H1 (cell line): Measurements from ENCODE around the gene CAMK2N2. TPM values are rescaled to one million over a fixed set of nuclear protein-coding genes. Genes with fewer than 3 reads are reported as not detected.

Experiments used
- CTCF ChIA-PET: fragments of 300-600 bp; sonication (Branson Sonifier 250); formaldehyde crosslinking; loops from one replicate; lab custom pipeline; 2021; ENCODE audit not compliant: partially characterized antibody; lab: Charles Lee
- POLR2A ChIA-PET: fragments of 300-600 bp; sonication (Branson Sonifier 250); formaldehyde crosslinking; loops from one replicate; lab custom pipeline; 2021; ENCODE audit warnings: inconsistent platforms; ENCODE audit not compliant: partially characterized antibody; lab: Charles Lee
- DNase-seq, 2 experiments: peaks; one replicate each; pipeline versions ENCODE4 v3.0.0 to v3.0.0-alpha.2; 2010 to 2022; ENCODE audit warnings: low spot score in 2 of 2, low read depth in 1 of 2, mixed read lengths in 1 of 2
- FAIRE-seq: peaks from 2 replicates; lab custom pipeline; 2011; peaks lifted over from hg19 to GRCh38; lab: Jason Lieb, UNC
- H2AFZ ChIP-seq: 2 replicates; pipeline ENCODE4 v1.8.1; 2012; ENCODE audit warnings: low read length, inconsistent platforms
- H2AK5ac ChIP-seq: 2 replicates; pipeline ENCODE4 v1.6.1; 2013; ENCODE audit warnings: low read depth, low read length
- H2BK120ac ChIP-seq: replicated peaks from 2 replicates; pipeline ENCODE3; 2013; ENCODE audit warnings: low read depth, low read length, inconsistent platforms
- H2BK12ac ChIP-seq: 2 replicates; pipeline ENCODE4 v1.6.1; 2013; ENCODE audit warnings: low read depth, low read length
- H2BK15ac ChIP-seq: 2 replicates; pipeline ENCODE4 v1.6.1; 2013; ENCODE audit warnings: low read length
- H2BK20ac ChIP-seq: 2 replicates; pipeline ENCODE4 v1.6.1; 2013; ENCODE audit warnings: low read length
- H2BK5ac ChIP-seq: 2 replicates; pipeline ENCODE4 v1.6.1; 2013; ENCODE audit warnings: low read depth, low read length
- H3K14ac ChIP-seq: 2 replicates; pipeline ENCODE4 v1.6.1; 2013; ENCODE audit warnings: inconsistent platforms; ENCODE audit not compliant: insufficient read length
- H3K18ac ChIP-seq: 2 replicates; pipeline ENCODE4 v1.6.1; 2013; ENCODE audit warnings: low read length; ENCODE audit errors: extremely low read depth
- H3K23ac ChIP-seq: 2 replicates; pipeline ENCODE4 v1.6.1; 2013; ENCODE audit warnings: inconsistent platforms; ENCODE audit not compliant: insufficient read length
- H3K23me2 ChIP-seq: 2 replicates; pipeline ENCODE4 v1.6.1; 2013; ENCODE audit warnings: low read depth, low read length
- H3K27ac ChIP-seq: 2 replicates; pipeline ENCODE4 v1.6.1; 2011; ENCODE audit warnings: low read depth, low read length, inconsistent platforms
- H3K27me3 ChIP-seq, 4 experiments: replicated peaks in 1 of 4; 1 replicate in 1 of 4; 2 replicates in 3 of 4; pipeline versions ENCODE4 v1.6.1 to v1.8.1; 2011 to 2013; ENCODE audit warnings: low read length in 3 of 4, mild to moderate bottlenecking in 3 of 4, inconsistent platforms in 2 of 4, mixed read lengths in 2 of 4, moderate library complexity in 1 of 4; ENCODE audit not compliant: control insufficient read depth in 3 of 4, insufficient read depth in 3 of 4; ENCODE audit errors: extremely low read depth in 1 of 4
- H3K36me3 ChIP-seq, 4 experiments: 2 replicates each; pipeline versions ENCODE4 v1.6.1 to v1.8.1; 2011 to 2013; ENCODE audit warnings: mild to moderate bottlenecking in 4 of 4, low read length in 3 of 4, moderate library complexity in 2 of 4, control low read depth in 1 of 4, inconsistent platforms in 1 of 4; ENCODE audit not compliant: insufficient read depth in 4 of 4, control insufficient read depth in 2 of 4
- H3K4ac ChIP-seq: replicated peaks from 2 replicates; pipeline ENCODE3; 2013; ENCODE audit warnings: low read length, low read depth, mixed read lengths, inconsistent platforms; ENCODE audit not compliant: insufficient read length
- H3K4me1 ChIP-seq, 4 experiments: replicated peaks in 1 of 4; 1 replicate in 1 of 4; 2 replicates in 3 of 4; pipeline versions ENCODE4 v1.6.1 to v1.8.1; 2011 to 2013; ENCODE audit warnings: low read length in 3 of 4, inconsistent platforms in 2 of 4, mixed read lengths in 1 of 4; ENCODE audit not compliant: insufficient read depth in 4 of 4, control insufficient read depth in 3 of 4
- H3K4me2 ChIP-seq, 2 experiments: 2 replicates each; pipeline versions ENCODE4 v1.6.1 to v1.8.1; 2011 to 2013; ENCODE audit warnings: low read depth in 2 of 2, low read length in 2 of 2, control low read depth in 1 of 2, inconsistent platforms in 1 of 2, mild to moderate bottlenecking in 1 of 2; ENCODE audit not compliant: insufficient read depth in 1 of 2
- H3K4me3 ChIP-seq, 4 experiments: fragments of 200-600, 300-600 bp in 1 of 4; sonication (generic), shearing (Covaris generic), sonication (Bioruptor Twin) in 1 of 4; 2 replicates each; pipeline versions ENCODE4 v1.5.1 to v1.8.1; 2011 to 2016; ENCODE audit warnings: low read length in 4 of 4, low read depth in 3 of 4, control low read depth in 2 of 4, inconsistent platforms in 2 of 4, mild to moderate bottlenecking in 2 of 4, mixed read lengths in 1 of 4, moderate library complexity in 1 of 4; ENCODE audit not compliant: insufficient read depth in 2 of 4; ENCODE audit errors: extremely low read depth in 1 of 4
- H3K56ac ChIP-seq: replicated peaks from 2 replicates; pipeline ENCODE3; 2013; ENCODE audit warnings: low read depth, mild to moderate bottlenecking, mixed read lengths, low read length, inconsistent platforms; ENCODE audit not compliant: insufficient read length
- H3K79me1 ChIP-seq: 2 replicates; pipeline ENCODE4 v1.6.1; 2013; ENCODE audit warnings: low read depth, low read length, control low read depth
- H3K79me2 ChIP-seq, 2 experiments: 2 replicates each; pipeline versions ENCODE4 v1.6.1 to v1.8.1; 2012 to 2013; ENCODE audit warnings: low read length in 2 of 2, mild to moderate bottlenecking in 2 of 2, inconsistent platforms in 1 of 2; ENCODE audit not compliant: insufficient read depth in 2 of 2, control insufficient read depth in 1 of 2
- H3K9ac ChIP-seq, 4 experiments: replicated peaks in 1 of 4; 1 replicate in 1 of 4; 2 replicates in 3 of 4; pipeline versions ENCODE4 v1.6.1 to v1.8.1; 2011 to 2013; ENCODE audit warnings: low read depth in 3 of 4, low read length in 3 of 4, control low read depth in 2 of 4, mild to moderate bottlenecking in 2 of 4, moderate library complexity in 2 of 4, inconsistent platforms in 1 of 4; ENCODE audit errors: extremely low read depth in 1 of 4
- H3K9me3 ChIP-seq, 2 experiments: 2 replicates each; pipeline versions ENCODE4 v1.6.1 to v1.8.1; 2012 to 2013; ENCODE audit warnings: mild to moderate bottlenecking in 2 of 2, moderate library complexity in 2 of 2, control low read depth in 1 of 2, inconsistent platforms in 1 of 2, low read depth in 1 of 2, low read length in 1 of 2, mixed read lengths in 1 of 2; ENCODE audit not compliant: insufficient read depth in 2 of 2
- H4K20me1 ChIP-seq, 2 experiments: replicated peaks in 1 of 2; 2 replicates each; pipeline versions ENCODE3 to v1.8.1; 2011 to 2013; ENCODE audit warnings: inconsistent platforms in 2 of 2, low read length in 2 of 2, mild to moderate bottlenecking in 1 of 2; ENCODE audit not compliant: insufficient read depth in 2 of 2, control insufficient read depth in 1 of 2
- H4K5ac ChIP-seq: 2 replicates; pipeline ENCODE4 v1.6.1; 2013; ENCODE audit warnings: low read length, low read depth, mixed read lengths, inconsistent platforms; ENCODE audit not compliant: insufficient read length
- H4K8ac ChIP-seq: 2 replicates; pipeline ENCODE4 v1.8.0; 2013; ENCODE audit warnings: mild to moderate bottlenecking, moderate library complexity, low read length, inconsistent platforms; ENCODE audit not compliant: insufficient read depth; ENCODE audit errors: extremely low read depth
- H4K91ac ChIP-seq: replicated peaks from 2 replicates; pipeline ENCODE3; 2013; ENCODE audit warnings: low read length, mixed read lengths, inconsistent platforms; ENCODE audit not compliant: insufficient read length
- ASH2L ChIP-seq: fragments of 200-600, 300-600 bp; sonication (generic); IDR thresholded peaks from one replicate; pipeline ENCODE4 v1.7.1; 2017; ENCODE audit warnings: low read length
- BCL11A ChIP-seq, 2 experiments: IDR thresholded peaks; one replicate each; pipeline ENCODE4 v1.6.1; 2011; ENCODE audit warnings: low read depth in 2 of 2, low read length in 2 of 2, mild to moderate bottlenecking in 2 of 2
- BRCA1 ChIP-seq: IDR thresholded peaks from 2 replicates; pipeline ENCODE4 v1.6.1; 2012; ENCODE audit warnings: low read depth, low read length, improper control_type of control experiment
- KDM1A ChIP-seq: fragments of 200-600, 300-600 bp; sonication (generic); IDR thresholded peaks from 2 replicates; pipeline ENCODE4 v1.7.1; 2016; ENCODE audit warnings: mild to moderate bottlenecking, low read length, borderline replicate concordance
- KDM5A ChIP-seq: fragments of 200-600 bp; IDR thresholded peaks from 2 replicates; pipeline ENCODE4 v1.7.1; 2012; ENCODE audit warnings: mild to moderate bottlenecking, low read length, inconsistent platforms, mixed read lengths
- NRF1 ChIP-seq: IDR thresholded peaks from 2 replicates; pipeline ENCODE4 v1.6.1; 2011; ENCODE audit warnings: mild to moderate bottlenecking, low read depth, low read length, improper control_type of control experiment
- RAD21 ChIP-seq, 2 experiments: IDR thresholded peaks in 1 of 2; conservative IDR thresholded peaks in 1 of 2; 2 replicates each; pipeline ENCODE4 v1.6.1; 2011; ENCODE audit warnings: low read depth in 2 of 2, low read length in 2 of 2, improper control_type of control experiment in 1 of 2, inconsistent platforms in 1 of 2, mild to moderate bottlenecking in 1 of 2, moderate library complexity in 1 of 2
- TBP ChIP-seq: IDR thresholded peaks from 2 replicates; pipeline ENCODE4 v1.6.1; 2011; ENCODE audit warnings: low read depth, low read length, improper control_type of control experiment
- TEAD4 ChIP-seq: IDR thresholded peaks from 2 replicates; pipeline ENCODE4 v1.6.1; 2012; ENCODE audit warnings: low read depth, low read length, inconsistent platforms, mixed read lengths
- WGBS, 2 experiments: shearing (Covaris generic) in 1 of 2; methylation state at CpG; one replicate each; pipeline versions ENCODE4 v1.1.6 to v1.1.7; 2013 to 2015; ENCODE audit warnings: low lambda C conversion rate in 2 of 2, mixed read lengths in 2 of 2, inconsistent platforms in 1 of 2, low coverage in 1 of 2, missing lambda C conversion rate in 1 of 2; ENCODE audit not compliant: insufficient replicate concordance in 2 of 2, insufficient coverage in 1 of 2, insufficient read length in 1 of 2; ENCODE audit errors: extremely low coverage in 1 of 2, missing lambda C conversion rate in 1 of 2; 5-methylcytosine and 5-hydroxymethylcytosine counted together
- polyA plus RNA-seq, 7 experiments: library from polyadenylated mRNA; depleted of rRNA in 3 of 7; stranded (reverse) in 5 of 7; unstranded in 2 of 7; fragments of >200 nt in 5 of 7; fragments of 200-250 nt in 2 of 7; gene quantifications; 1 replicate in 5 of 7; 2 replicates in 1 of 7; 4 replicates in 1 of 7; pipeline versions ENCODE4 v1.2.1 to v1.2.3, GENCODE V29; 2011 to 2013; ENCODE audit warnings: missing spikeins in 2 of 7, mixed read lengths in 2 of 7
- total RNA-seq: library from RNA; stranded (reverse); fragmentation: NEBNext Ultra II Directional; extraction: Animal tissue kit (Norgen Biotek cat#: 25700); gene quantifications from 2 replicates; pipeline ENCODE4 v1.2.1, GENCODE V29; 2021

The CAMK2N2 gene
- total and polyA plus RNA-seq, 2 of the 8 experiments (the other 6 are each of a cell fraction or from before 2014, with no cell fraction given) = 4.0 to 17.7 TPM

GRCh38 chr3:184235381-184236032 is 25.8 kb downstream of the CAMK2N2 start:
- Histone ChIP-seq H3K9ac (no peak overlapping the region; a peak in 1 of 7 replicates), H2BK12ac (no peak overlapping the region), H4K8ac (no peak overlapping the region), H4K20me1 (peaks cover 7 to 9% of the 10 kb centered on the region in 2 experiments), H3K4me1 (peaks cover 0 to 5% (median 1%) of the 10 kb centered on the region in 4 experiments; a peak in 2 of 7 replicates), H3K27me3 (peaks cover 15 to 31% (median 26%) of the 10 kb centered on the region in 4 experiments), H3K79me1 (no peaks in the 10 kb centered on the region), H3K9me3 (no peaks in the 10 kb centered on the region), H3K14ac (no peak overlapping the region), H2BK15ac (no peak overlapping the region), H3K27ac (no peak overlapping the region), H3K23me2 (no peaks in the 10 kb centered on the region; the same call in 1 of the 2 replicates), H2AK5ac (no peak overlapping the region), H2BK120ac (no peak overlapping the region), H4K91ac (no peak overlapping the region), H3K18ac (no peak overlapping the region), H3K4ac (no peak overlapping the region), H2BK5ac (no peak overlapping the region), H3K56ac (no peak overlapping the region), H2BK20ac (no peak overlapping the region), H3K23ac (no peak overlapping the region), H2AFZ (no peak overlapping the region), H3K4me2 (no peak overlapping the region), H3K4me3 (no peak overlapping the region), H3K79me2 (no peaks in the 10 kb centered on the region), H4K5ac (no peak overlapping the region), H3K36me3 (peaks cover 0 to 3% (median 0%) of the 10 kb centered on the region in 4 experiments; a peak in 1 of 8 replicates)
- POLR2A ChIA-PET = interaction anchor here (1.0 to 1.7 kb wide), 3 partner anchors 11 to 14 kb away, joined by 3 to 8 read pairs (median 5); partner anchors contain the start of gene EEF1AKMT4
- TF ChIP-seq TEAD4 (no peak), KDM5A (no peak), KDM1A (no peak), RAD21 (IDR thresholded peaks at IDR 0.05 in 1 of 2, conservative IDR thresholded peaks at IDR 0.05 in 1 of 2; ENCODE audit: low read depth in 2 of 2, low read length in 2 of 2) (no peak), ASH2L (no peak), NRF1 (no peak), BCL11A (IDR thresholded peaks at IDR 0.05; ENCODE audit: low read depth in 2 of 2, low read length in 2 of 2) (no peak), TBP (no peak), BRCA1 (no peak)
- CTCF ChIA-PET = interaction anchor here (2.3 to 8.9 kb wide), 2 partner anchors 8 to 11 kb away, joined by 7 to 183 read pairs; partner anchors contain the start of gene VWA5B2
- FAIRE-seq (no peak), DNase-seq (no peak)
- 93% methylated on average over 4 of the region's 4 CpGs; no CpG with 5 or more reads in 1 of the 2 experiments for WGBS, 2 experiments
